HepG2 (cell line): ENCODE measurements around the gene KDM7A. TPM values are rescaled to one million over a fixed set of nuclear protein-coding genes. Genes with fewer than 3 reads are reported as not detected.

Experiments used
- ATAC-seq: fragments of 200-7000 bp; cut with Tn5 transposase; 3 replicates; pipeline ENCODE4 v1.9.1; 2020; ENCODE audit warnings: mild to moderate bottlenecking, moderate library complexity
- BruUV-seq: library from RNA; stranded (reverse); fragments of 400-500 nt; replicated peaks from 2 replicates; lab custom pipeline; 2021; lab: Mats Ljungman, UMichigan
- CTCF ChIA-PET: fragments of 300-600 bp; formaldehyde crosslinking; extraction: SDS; loops from one replicate; lab custom pipeline; 2021; ENCODE audit warnings: low total read pairs, inconsistent platforms, low intra/inter-chr PET ratio; lab: Yijun Ruan, JAX
- POLR2A ChIA-PET: fragments of 350-600 bp; sonication (Branson Sonifier 250); formaldehyde crosslinking; loops from one replicate; lab custom pipeline; 2020; ENCODE audit warnings: antibody characterized with exemption, inconsistent platforms; lab: Yijun Ruan, JAX
- DNase-seq: peaks from one replicate; pipeline ENCODE4 v3.0.0-alpha.2; 2015; ENCODE audit warnings: low spot score
- FAIRE-seq: peaks from 3 replicates; lab custom pipeline; 2011; peaks lifted over from hg19 to GRCh38; lab: Jason Lieb, UNC
- H2AFZ ChIP-seq: one replicate; pipeline ENCODE4 v1.6.1; 2011; ENCODE audit warnings: low read length, inconsistent platforms
- H3K27ac ChIP-seq: fragments of 300-600 bp; 3 replicates; pipeline ENCODE4 v1.8.0; 2011; ENCODE audit warnings: mixed run types, mild to moderate bottlenecking, mixed read lengths, low read length, inconsistent platforms; ENCODE audit not compliant: insufficient read depth; ENCODE audit errors: extremely low read length
- H3K27me3 ChIP-seq, 2 experiments: fragments of 200-600 bp in 1 of 2; 2 replicates in 1 of 2; 3 replicates in 1 of 2; pipeline versions ENCODE4 v1.6.0 to v1.8.0; 2011; ENCODE audit warnings: low read length in 2 of 2, mild to moderate bottlenecking in 2 of 2, moderate library complexity in 2 of 2, inconsistent platforms in 1 of 2; ENCODE audit not compliant: insufficient read depth in 2 of 2, control insufficient read depth in 1 of 2
- H3K36me3 ChIP-seq, 2 experiments: fragments of 200-600 bp in 1 of 2; replicated peaks in 1 of 2; 2 replicates in 1 of 2; 3 replicates in 1 of 2; pipeline versions ENCODE4 v1.5.1 to v1.8.0; 2011; ENCODE audit warnings: low read length in 2 of 2, inconsistent platforms in 1 of 2; ENCODE audit not compliant: insufficient read depth in 2 of 2, control insufficient read depth in 1 of 2
- H3K4me1 ChIP-seq: 2 replicates; pipeline ENCODE4 v1.5.1; 2012; ENCODE audit warnings: low read length, inconsistent platforms; ENCODE audit not compliant: insufficient read depth
- H3K4me2 ChIP-seq: 2 replicates; pipeline ENCODE4 v1.6.0; 2011; ENCODE audit warnings: low read depth, low read length, inconsistent platforms
- H3K4me3 ChIP-seq, 3 experiments: fragments of 200-600 bp in 1 of 3; sonication (generic), shearing (Covaris generic) in 1 of 3; replicated peaks in 1 of 3; 2 replicates each; pipeline ENCODE4 v1.5.1; 2011 to 2016; ENCODE audit warnings: low read length in 3 of 3, inconsistent platforms in 2 of 3, low read depth in 2 of 3, mild to moderate bottlenecking in 2 of 3, control low read depth in 1 of 3, mixed read lengths in 1 of 3; ENCODE audit not compliant: insufficient read depth in 1 of 3
- H3K79me2 ChIP-seq: one replicate; pipeline ENCODE4 v1.6.1; 2011; ENCODE audit warnings: low read length, inconsistent platforms; ENCODE audit not compliant: insufficient read depth
- H3K9ac ChIP-seq: 2 replicates; pipeline ENCODE4 v1.6.0; 2011; ENCODE audit warnings: mild to moderate bottlenecking, low read depth, low read length, inconsistent platforms; ENCODE audit not compliant: insufficient read depth
- H3K9me3 ChIP-seq: 2 replicates; pipeline ENCODE4 v1.5.1; 2012; ENCODE audit warnings: mild to moderate bottlenecking, low read length
- H4K20me1 ChIP-seq: 2 replicates; pipeline ENCODE4 v1.6.0; 2011; ENCODE audit warnings: inconsistent platforms, mild to moderate bottlenecking, low read length, moderate library complexity; ENCODE audit not compliant: insufficient read depth
- ATF7-NPFF ChIP-seq: sonication (generic); formaldehyde crosslinking; IDR thresholded peaks from 2 replicates; pipeline ENCODE4 v1.8.1; 2023; ENCODE audit warnings: mild to moderate bottlenecking, low read depth, missing genetic modification reagents, moderate library complexity
- GATAD1 ChIP-seq: IDR thresholded peaks from 2 replicates; pipeline ENCODE4 v1.6.1; 2016; ENCODE audit warnings: missing genetic modification reagents, missing compliant biosample characterization
- HNF1B ChIP-seq: sonication (generic); formaldehyde crosslinking; IDR thresholded peaks from 2 replicates; pipeline ENCODE4 v1.5.1; 2020; ENCODE audit warnings: mild to moderate bottlenecking, moderate library complexity, missing genetic modification reagents
- HOXA3 ChIP-seq: sonication (generic); formaldehyde crosslinking; IDR thresholded peaks from 2 replicates; pipeline ENCODE4 v1.5.0; 2020; ENCODE audit warnings: missing genetic modification reagents
- MTA1 ChIP-seq: sonication (generic); formaldehyde crosslinking; IDR thresholded peaks from 2 replicates; pipeline ENCODE4 v1.4.0; 2020; ENCODE audit warnings: missing genetic modification reagents, mild to moderate bottlenecking, borderline replicate concordance
- NAIF1 ChIP-seq: sonication (generic); formaldehyde crosslinking; IDR thresholded peaks from 2 replicates; pipeline ENCODE4 v1.5.0; 2020; ENCODE audit warnings: mild to moderate bottlenecking, missing genetic modification reagents, borderline replicate concordance
- RORA ChIP-seq: sonication (generic); formaldehyde crosslinking; IDR thresholded peaks from 2 replicates; pipeline ENCODE4 v1.5.0; 2020; ENCODE audit warnings: mild to moderate bottlenecking, missing genetic modification reagents, moderate library complexity
- SETDB1 ChIP-seq: sonication (generic); formaldehyde crosslinking; IDR thresholded peaks from 2 replicates; pipeline ENCODE4 v1.5.1; 2020; ENCODE audit warnings: missing genetic modification reagents, mild to moderate bottlenecking, borderline replicate concordance
- SP140L ChIP-seq: sonication (generic); formaldehyde crosslinking; IDR thresholded peaks from 2 replicates; pipeline ENCODE4 v1.4.0; 2020; ENCODE audit warnings: missing genetic modification reagents, borderline replicate concordance
- ZBTB14 ChIP-seq: sonication (generic); formaldehyde crosslinking; IDR thresholded peaks from 2 replicates; pipeline ENCODE4 v1.4.0; 2020; ENCODE audit warnings: missing genetic modification reagents
- ZFP37 ChIP-seq: sonication (generic); formaldehyde crosslinking; IDR thresholded peaks from 2 replicates; pipeline ENCODE4 v1.4.0; 2020; ENCODE audit warnings: missing genetic modification reagents, borderline replicate concordance
- ZNF17 ChIP-seq: sonication (generic); formaldehyde crosslinking; IDR thresholded peaks from 2 replicates; pipeline ENCODE4 v1.5.0; 2020; ENCODE audit warnings: mild to moderate bottlenecking, missing genetic modification reagents
- ZNF510 ChIP-seq: sonication (generic); formaldehyde crosslinking; IDR thresholded peaks from 2 replicates; pipeline ENCODE4 v1.4.0; 2020; ENCODE audit warnings: low read depth, mild to moderate bottlenecking, missing genetic modification reagents
- ZNF530 ChIP-seq: sonication (generic); formaldehyde crosslinking; IDR thresholded peaks from 2 replicates; pipeline ENCODE4 v1.5.0; 2020; ENCODE audit warnings: low read depth, mild to moderate bottlenecking, missing genetic modification reagents
- ZNF609 ChIP-seq: sonication (generic); formaldehyde crosslinking; IDR thresholded peaks from 2 replicates; pipeline ENCODE4 v1.4.0; 2020; ENCODE audit warnings: mild to moderate bottlenecking, missing genetic modification reagents, borderline replicate concordance
- WGBS: methylation state at CpG from one replicate; pipeline ENCODE4 v1.1.6; 2017; ENCODE audit warnings: low lambda C conversion rate; 5-methylcytosine and 5-hydroxymethylcytosine counted together
- in situ Hi-C: cut with HindIII; loops from 2 replicates; pipeline ENCODE4 v1.10.0; 2017; ENCODE audit warnings: low pct_unique_long_range_greater_than_20kb; ENCODE audit not compliant: extremely low pct_ligation_motif_present
- intact Hi-C: fragments of 100-400 bp; cut with micrococcal nuclease; formaldehyde crosslinking; loops from one replicate; pipeline ENCODE4 v1.10.0; 2022; ENCODE audit not compliant: unreplicated experiment
- polyA plus RNA-seq, 8 experiments: library from polyadenylated mRNA; depleted of rRNA in 3 of 8; stranded (reverse) in 7 of 8; unstranded in 1 of 8; fragments of >200 nt; fragmentation: Illumina TruSeq in 4 of 8; extraction: Trizol in 4 of 8; gene quantifications; 2 replicates each; pipeline versions ENCODE4 v1.2.1 to v1.2.3, GENCODE V29; 2011 to 2016; ENCODE audit warnings: low read depth in 4 of 8, missing spikeins in 1 of 8, mixed read lengths in 1 of 8; ENCODE audit not compliant: insufficient read depth in 1 of 8
- total RNA-seq, 5 experiments: library from RNA; depleted of rRNA; stranded (reverse); fragments of >200 nt; fragmentation: Illumina TruSeq; extraction: Trizol; gene quantifications; 2 replicates each; pipeline ENCODE4 v1.2.3, GENCODE V29; 2016; ENCODE audit warnings: low read depth in 1 of 5

KDM7A gene
- total and polyA plus RNA-seq, 2 of the 13 experiments (the other 11 are each of a cell fraction or from before 2014, with no cell fraction given), result 10.8 to 16.8 TPM

GRCh38 chr7:140155428-140155827 is 21.4 kb downstream of the KDM7A start:
- Histone ChIP-seq H2AFZ (no peak overlapping the region), H3K4me1 (peaks cover 62% of the 10 kb centered on the region), H3K36me3 (peaks cover 9 to 45% of the 10 kb centered on the region in 2 experiments; a peak in 4 of 5 replicates), H4K20me1 (peaks cover 96% of the 10 kb centered on the region), H3K4me3 (no peak overlapping the region), H3K79me2 (peaks cover 96% of the 10 kb centered on the region), H3K27ac (no peak overlapping the region), H3K4me2 (no peak overlapping the region), H3K9ac (no peak overlapping the region)
- no TSS peak for BruUV-seq
- FAIRE-seq, result no peak
- in situ Hi-C loops, result no loop called here
- no peak for TF ChIP-seq ZNF609 (CRISPR knock-in tag)
- TF ChIP-seq HOXA3 (CRISPR knock-in tag), result no peak
- no peak for TF ChIP-seq SETDB1 (CRISPR knock-in tag)
- no peak for TF ChIP-seq ZBTB14
- no peak for TF ChIP-seq RORA (CRISPR knock-in tag)
- TF ChIP-seq ZFP37 (CRISPR knock-in tag), result no peak
- no peak for TF ChIP-seq NAIF1 (CRISPR knock-in tag)
- TF ChIP-seq ZNF530 (CRISPR knock-in tag), result no peak
- TF ChIP-seq SP140L (CRISPR knock-in tag), result no peak
- TF ChIP-seq GATAD1 (CRISPR knock-in tag), result no peak
- TF ChIP-seq ATF7-NPFF (CRISPR knock-in tag), result no peak
- TF ChIP-seq HNF1B (CRISPR knock-in tag), result no peak
- TF ChIP-seq ZNF510, result no peak
- no peak for TF ChIP-seq ZNF17 (CRISPR knock-in tag)
- no peak for TF ChIP-seq MTA1 (CRISPR knock-in tag)
- TF ChIP-seq, all 625 proteins: peak for 0
- POLR2A ChIA-PET, result no interaction called here
- CTCF ChIA-PET, result no interaction called here
- WGBS, result 95% methylated on average over 4 of the region's 4 CpGs
- H3K9me3 ChIP-seq, result no peaks in the 10 kb centered on the region
- no peaks in the 10 kb centered on the region for H3K27me3 ChIP-seq
- intact Hi-C loops, result no loop called here
- ATAC-seq (no peak), DNase-seq (no peak)
